ENCODE measurements around the gene AUTS2. TPM values are rescaled to one million over a fixed set of nuclear protein-coding genes. Genes with fewer than 3 reads are reported as not detected.

The AUTS2 gene
- polyA plus RNA-seq, 1 donor (not counting 4 experiments of a cell fraction or from before 2014, with no cell fraction given), result 4.7 TPM

- no peak for TF ChIP-seq EZH2 (IDR thresholded peaks at IDR 0.05; ENCODE audit: low read length)
- no peak for TF ChIP-seq CTCF (optimal IDR thresholded peaks at IDR 0.05 in 1 of 3, IDR thresholded peaks at IDR 0.05 in 1 of 3, conservative IDR thresholded peaks at IDR 0.05 in 1 of 3; ENCODE audit: extremely low read depth in 1 of 3, insufficient read depth in 2 of 3, low read length in 3 of 3)
- Histone ChIP-seq H3K9ac (ENCODE audit: control insufficient read depth, extremely low read depth, insufficient read depth, low read length) (no peak overlapping the region), H3K4me3 (ENCODE audit: control insufficient read depth in 2 of 3, extremely low read depth in 1 of 3, insufficient read depth in 2 of 3, low read depth in 1 of 3, low read length in 3 of 3) (no peak overlapping the region), H3K27me3 (ENCODE audit: control insufficient read depth, extremely low read depth, insufficient read depth, low read length) (no peaks in the 10 kb centered on the region), H3K4me1 (ENCODE audit: control insufficient read depth, extremely low read depth, insufficient read depth, low read length) (no peaks in the 10 kb centered on the region), H3K79me2 (ENCODE audit: control insufficient read depth, insufficient read depth, low read length) (no peaks in the 10 kb centered on the region), H3K9me1 (ENCODE audit: control insufficient read depth, extremely low read depth, insufficient read depth, low read length) (no peaks in the 10 kb centered on the region), H3K27ac (ENCODE audit: control insufficient read depth, insufficient read depth, low read length) (no peak overlapping the region), H3K36me3 (ENCODE audit: control insufficient read depth in 2 of 2, extremely low read depth in 1 of 2, insufficient read depth in 2 of 2, low read length in 2 of 2) (no peaks in the 10 kb centered on the region), H4K20me1 (ENCODE audit: control insufficient read depth, extremely low read depth, insufficient read depth, low read length) (no peaks in the 10 kb centered on the region), H3K4me2 (ENCODE audit: control insufficient read depth, extremely low read depth, insufficient read depth, low read depth, low read length) (no peak overlapping the region), H2AFZ (ENCODE audit: control insufficient read depth, low read length) (no peak overlapping the region), H3K9me3 (ENCODE audit: control insufficient read depth, low read depth, low read length) (no peaks in the 10 kb centered on the region)
- FAIRE-seq (no peak), DNase-seq (ENCODE audit: low read depth, low spot score) (no peak)
- dilution Hi-C loops (cut with MboI; ENCODE audit: extremely low pct_ligation_motif_present, low sequenced_read_pairs), result no loop called here
These were observed 1033.4 kb downstream of the AUTS2 start for GRCh38 chr7:70631718-70632117.

- Histone ChIP-seq H3K4me2 (ENCODE audit: control insufficient read depth, extremely low read depth, insufficient read depth, low read depth, low read length) (no peak overlapping the region), H3K36me3 (ENCODE audit: control insufficient read depth in 2 of 2, extremely low read depth in 1 of 2, insufficient read depth in 2 of 2, low read length in 2 of 2) (no peaks in the 10 kb centered on the region), H4K20me1 (ENCODE audit: control insufficient read depth, extremely low read depth, insufficient read depth, low read length) (no peaks in the 10 kb centered on the region), H3K9me1 (ENCODE audit: control insufficient read depth, extremely low read depth, insufficient read depth, low read length) (no peaks in the 10 kb centered on the region), H2AFZ (ENCODE audit: control insufficient read depth, low read length) (no peak overlapping the region), H3K79me2 (ENCODE audit: control insufficient read depth, insufficient read depth, low read length) (no peaks in the 10 kb centered on the region), H3K27ac (ENCODE audit: control insufficient read depth, insufficient read depth, low read length) (no peak overlapping the region), H3K9ac (ENCODE audit: control insufficient read depth, extremely low read depth, insufficient read depth, low read length) (no peak overlapping the region), H3K4me3 (ENCODE audit: control insufficient read depth in 2 of 3, extremely low read depth in 1 of 3, insufficient read depth in 2 of 3, low read depth in 1 of 3, low read length in 3 of 3) (no peak overlapping the region), H3K27me3 (ENCODE audit: control insufficient read depth, extremely low read depth, insufficient read depth, low read length) (no peaks in the 10 kb centered on the region), H3K4me1 (ENCODE audit: control insufficient read depth, extremely low read depth, insufficient read depth, low read length) (no peaks in the 10 kb centered on the region), H3K9me3 (ENCODE audit: control insufficient read depth, low read depth, low read length) (no peaks in the 10 kb centered on the region)
- no peak for TF ChIP-seq CTCF (optimal IDR thresholded peaks at IDR 0.05 in 1 of 3, IDR thresholded peaks at IDR 0.05 in 1 of 3, conservative IDR thresholded peaks at IDR 0.05 in 1 of 3; ENCODE audit: extremely low read depth in 1 of 3, insufficient read depth in 2 of 3, low read length in 3 of 3)
- TF ChIP-seq EZH2 (IDR thresholded peaks at IDR 0.05; ENCODE audit: low read length), result no peak
- DNase-seq (ENCODE audit: low read depth, low spot score) (no peak), FAIRE-seq (no peak)
- dilution Hi-C loops (cut with MboI; ENCODE audit: extremely low pct_ligation_motif_present, low sequenced_read_pairs), result no loop called here
These were observed 1034.1 kb downstream of the AUTS2 start for GRCh38 chr7:70632400-70632799.
